Hepatocyte (in vitro differentiated cells): ENCODE results near the gene FFAR4. TPM values are rescaled to one million over a fixed set of nuclear protein-coding genes. Genes with fewer than 3 reads are reported as not detected.

Source experiments
- DNase-seq: peaks from one replicate; pipeline ENCODE4 v3.0.0-alpha.2; 2016; ENCODE audit warnings: low spot score
- H2AFZ ChIP-seq: fragments of 200-600 bp; sonication (generic); 2 replicates; pipeline ENCODE4 v1.6.0; 2016; ENCODE audit warnings: antibody characterized with exemption, mild to moderate bottlenecking
- H3K27ac ChIP-seq: fragments of 200-600 bp; sonication (generic); 2 replicates; pipeline ENCODE4 v1.5.1; 2016; ENCODE audit warnings: mild to moderate bottlenecking
- H3K27me3 ChIP-seq: fragments of 200-600 bp; sonication (generic); 2 replicates; pipeline ENCODE4 v1.6.1; 2016
- H3K36me3 ChIP-seq: fragments of 200-600 bp; sonication (generic); replicated peaks from 2 replicates; pipeline ENCODE4 v1.5.1; 2016; ENCODE audit warnings: low read depth; ENCODE audit not compliant: insufficient read depth
- H3K4me1 ChIP-seq: fragments of 200-600 bp; sonication (generic); 2 replicates; pipeline ENCODE4 v1.5.1; 2016; ENCODE audit warnings: mild to moderate bottlenecking, moderate library complexity; ENCODE audit not compliant: insufficient read depth
- H3K4me2 ChIP-seq: fragments of 200-600 bp; sonication (generic); 2 replicates; pipeline ENCODE4 v1.6.0; 2016
- H3K4me3 ChIP-seq: fragments of 200-600 bp; sonication (generic); 2 replicates; pipeline ENCODE4 v1.5.1; 2016; ENCODE audit warnings: mild to moderate bottlenecking
- H3K79me2 ChIP-seq: fragments of 200-600 bp; sonication (generic); 2 replicates; pipeline ENCODE4 v1.6.0; 2017; ENCODE audit warnings: mild to moderate bottlenecking
- H3K9me2 ChIP-seq: fragments of 200-600 bp; sonication (generic); replicated peaks from 2 replicates; pipeline ENCODE4 v1.6.0; 2017; ENCODE audit warnings: mild to moderate bottlenecking; ENCODE audit not compliant: insufficient read depth
- H3K9me3 ChIP-seq: fragments of 200-600 bp; sonication (generic); 2 replicates; pipeline ENCODE4 v1.5.1; 2016; ENCODE audit warnings: low read depth, mild to moderate bottlenecking
- H4K20me1 ChIP-seq: fragments of 200-600 bp; sonication (generic); 2 replicates; pipeline ENCODE4 v1.6.0; 2016; ENCODE audit warnings: mild to moderate bottlenecking; ENCODE audit not compliant: insufficient read depth, poor library complexity, severe bottlenecking
- EZH2 ChIP-seq: fragments of 200-600 bp; sonication (generic); IDR thresholded peaks from 2 replicates; pipeline ENCODE4 v1.6.1; 2016; ENCODE audit warnings: antibody characterized with exemption, mild to moderate bottlenecking, borderline replicate concordance
- EZH2phosphoT487 ChIP-seq: fragments of 200-600 bp; sonication (generic); IDR thresholded peaks from one replicate; pipeline ENCODE4 v1.6.1; 2018; ENCODE audit warnings: antibody characterized with exemption, mild to moderate bottlenecking, low read depth, moderate library complexity; ENCODE audit not compliant: unreplicated experiment, severe bottlenecking
- WGBS: methylation state at CpG from one replicate; pipeline ENCODE4 v1.1.6; 2016; ENCODE audit warnings: low lambda C conversion rate; ENCODE audit errors: missing lambda C conversion rate; 5-methylcytosine and 5-hydroxymethylcytosine counted together
- polyA plus RNA-seq: library from polyadenylated mRNA; unstranded; fragments of >200 nt; fragmentation: Nextera tagmentation; extraction: Ambion mirVana; gene quantifications from 2 replicates; pipeline ENCODE4 v1.2.1, GENCODE V29; 2016
- total RNA-seq: library from RNA; depleted of rRNA; stranded (reverse); fragments of >200 nt; gene quantifications from 2 replicates; pipeline ENCODE4 v1.2.3, GENCODE V29; 2014
- TF ChIP-seq, protein P1 (sequence below): fragments of 200-600 bp; sonication (generic); IDR thresholded peaks from 2 replicates; pipeline ENCODE4 v1.5.1; 2016; ENCODE audit warnings: antibody characterized with exemption, mild to moderate bottlenecking; ENCODE audit not compliant: poor library complexity

FFAR4 gene
- total and polyA plus RNA-seq, 2 experiments from 2014 or later, result 0.53 TPM; not detected in 1

DNA sequence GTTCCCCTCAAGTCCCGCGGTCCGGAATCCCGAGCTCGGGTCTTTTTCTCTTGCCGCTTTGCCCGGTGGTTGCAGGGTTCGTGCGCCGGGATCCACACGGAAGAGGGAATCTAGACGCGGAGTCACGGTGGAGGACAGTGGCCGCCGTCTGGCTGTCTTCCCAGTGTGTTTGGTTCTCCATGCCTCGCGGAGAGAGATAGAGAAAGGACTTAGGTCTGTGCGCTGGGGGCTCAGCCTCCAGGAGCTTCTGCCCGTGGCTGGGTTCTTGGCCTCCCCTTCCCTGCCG, 1.6 kb downstream of the FFAR4 start:
- Histone ChIP-seq H3K27ac (no peak overlapping the region), H3K79me2 (no peaks in the 10 kb centered on the region), H4K20me1 (no peaks in the 10 kb centered on the region), H3K4me3 (no peak overlapping the region), H3K27me3 (peaks cover 61% of the 10 kb centered on the region), H3K4me1 (peaks cover 3% of the 10 kb centered on the region), H2AFZ (no peak overlapping the region), H3K4me2 (peak overlapping the region; percentile 91), H3K9me2 (no peaks in the 10 kb centered on the region), H3K9me3 (no peaks in the 10 kb centered on the region), H3K36me3 (no peaks in the 10 kb centered on the region)
- WGBS, result 17% methylated on average over 21 of the region's 21 CpGs
- TF ChIP-seq, protein P1, sequence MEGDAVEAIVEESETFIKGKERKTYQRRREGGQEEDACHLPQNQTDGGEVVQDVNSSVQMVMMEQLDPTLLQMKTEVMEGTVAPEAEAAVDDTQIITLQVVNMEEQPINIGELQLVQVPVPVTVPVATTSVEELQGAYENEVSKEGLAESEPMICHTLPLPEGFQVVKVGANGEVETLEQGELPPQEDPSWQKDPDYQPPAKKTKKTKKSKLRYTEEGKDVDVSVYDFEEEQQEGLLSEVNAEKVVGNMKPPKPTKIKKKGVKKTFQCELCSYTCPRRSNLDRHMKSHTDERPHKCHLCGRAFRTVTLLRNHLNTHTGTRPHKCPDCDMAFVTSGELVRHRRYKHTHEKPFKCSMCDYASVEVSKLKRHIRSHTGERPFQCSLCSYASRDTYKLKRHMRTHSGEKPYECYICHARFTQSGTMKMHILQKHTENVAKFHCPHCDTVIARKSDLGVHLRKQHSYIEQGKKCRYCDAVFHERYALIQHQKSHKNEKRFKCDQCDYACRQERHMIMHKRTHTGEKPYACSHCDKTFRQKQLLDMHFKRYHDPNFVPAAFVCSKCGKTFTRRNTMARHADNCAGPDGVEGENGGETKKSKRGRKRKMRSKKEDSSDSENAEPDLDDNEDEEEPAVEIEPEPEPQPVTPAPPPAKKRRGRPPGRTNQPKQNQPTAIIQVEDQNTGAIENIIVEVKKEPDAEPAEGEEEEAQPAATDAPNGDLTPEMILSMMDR, result no peak
- peak; percentile 65 for TF ChIP-seq EZH2
- no peak for DNase-seq

DNA sequence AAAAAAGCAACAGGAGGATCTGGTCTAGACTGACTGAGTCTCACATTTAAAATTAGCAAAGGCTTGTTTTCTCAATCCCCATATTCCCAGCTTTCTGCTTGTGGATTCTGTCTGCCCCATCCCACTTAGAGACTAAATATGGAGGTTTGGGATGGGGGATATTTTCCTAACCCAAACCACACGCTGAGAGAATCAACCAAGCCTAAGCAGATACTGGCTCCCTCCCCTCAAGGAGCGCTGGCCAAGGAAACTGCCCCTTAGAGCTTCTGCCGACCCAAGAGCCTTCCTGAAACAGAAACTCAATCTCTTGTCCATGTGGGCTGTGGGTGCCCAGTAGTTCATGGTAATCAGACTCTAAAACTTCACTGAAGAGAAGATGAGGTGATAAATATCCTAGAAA, 3.9 kb downstream of the FFAR4 start:
- WGBS, result 54% methylated on average over 3 of the region's 3 CpGs
- DNase-seq, result no peak
- H3K9me3 ChIP-seq, result no peaks in the 10 kb centered on the region
- no peak overlapping the region for H3K4me2 ChIP-seq
- no peak overlapping the region for H3K27ac ChIP-seq
- H3K79me2 ChIP-seq, result no peaks in the 10 kb centered on the region
- H3K9me2 ChIP-seq, result no peaks in the 10 kb centered on the region
- H3K4me1 ChIP-seq, result peaks cover 3% of the 10 kb centered on the region
- H2AFZ ChIP-seq, result no peak overlapping the region
- no peaks in the 10 kb centered on the region for H4K20me1 ChIP-seq
- H3K4me3 ChIP-seq, result no peak overlapping the region
- H3K36me3 ChIP-seq, result no peaks in the 10 kb centered on the region
- TF ChIP-seq, protein P1, result no peak
- no peak for TF ChIP-seq EZH2
- TF ChIP-seq EZH2phosphoT487, result no peak
- H3K27me3 ChIP-seq, result peaks cover 48% of the 10 kb centered on the region

DNA sequence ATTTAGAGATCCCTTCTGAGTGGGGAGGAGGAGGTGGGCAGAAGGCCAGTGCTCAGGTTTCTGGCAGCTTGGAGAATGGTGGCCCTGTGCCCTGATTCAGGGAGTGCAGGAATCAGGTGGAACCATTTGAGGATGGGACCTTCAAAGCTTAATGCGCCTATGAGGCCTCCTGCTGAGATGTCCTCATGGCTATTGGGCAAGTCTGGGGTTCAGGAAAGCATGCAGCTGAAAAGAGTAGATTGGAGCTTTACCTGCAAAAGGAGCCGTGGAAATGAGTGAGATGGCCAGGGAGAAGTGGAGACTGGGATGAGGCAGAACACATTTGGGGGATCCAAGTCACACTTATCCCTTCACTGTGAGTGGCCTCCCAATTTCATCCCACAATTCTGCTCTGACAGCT, 6.1 kb downstream of the FFAR4 start:
- Histone ChIP-seq H3K27me3 (peaks cover 26% of the 10 kb centered on the region), H3K36me3 (no peaks in the 10 kb centered on the region), H2AFZ (no peak overlapping the region), H3K4me2 (no peak overlapping the region), H3K79me2 (no peaks in the 10 kb centered on the region), H3K4me1 (no peaks in the 10 kb centered on the region), H3K4me3 (no peak overlapping the region), H3K27ac (no peak overlapping the region), H4K20me1 (no peaks in the 10 kb centered on the region), H3K9me2 (no peaks in the 10 kb centered on the region), H3K9me3 (no peaks in the 10 kb centered on the region)
- no peak for DNase-seq
- 93% methylated on average over 2 of the region's 2 CpGs for WGBS
- TF ChIP-seq, protein P1, result no peak
- TF ChIP-seq EZH2phosphoT487 (no peak), EZH2 (no peak)
